ENCODE results near the gene EPB41.

The EPB41 gene

DNA sequence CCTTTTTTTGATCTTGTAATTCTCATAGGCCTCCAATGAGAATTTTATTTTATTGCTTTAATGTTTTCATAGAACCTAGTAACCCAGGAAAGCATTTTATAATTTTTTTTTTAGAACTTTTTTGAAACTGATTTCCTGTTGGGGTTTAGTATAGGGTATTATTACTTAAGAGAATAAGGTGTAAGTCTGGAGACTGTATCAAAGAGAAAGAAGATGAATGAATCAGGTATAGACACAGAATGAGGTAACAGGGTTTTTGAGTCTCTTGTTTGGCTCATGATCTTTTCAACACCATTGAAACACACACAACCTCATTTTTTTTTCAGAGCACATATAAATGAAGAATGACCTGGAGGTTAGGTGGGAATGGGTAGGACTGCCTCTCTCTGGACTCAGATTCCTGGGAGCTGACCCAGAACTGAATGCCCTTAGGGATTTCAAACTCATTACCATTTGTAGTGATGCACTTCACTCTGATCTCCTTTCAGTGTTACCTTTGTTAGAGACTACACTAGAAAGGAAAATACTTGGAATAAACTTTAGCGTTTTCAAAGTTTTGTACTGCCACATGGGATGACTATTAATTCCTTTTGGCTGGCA, 51.0 kb downstream of the EPB41 start (continued):
- TF ChIP-seq, protein P1, sequence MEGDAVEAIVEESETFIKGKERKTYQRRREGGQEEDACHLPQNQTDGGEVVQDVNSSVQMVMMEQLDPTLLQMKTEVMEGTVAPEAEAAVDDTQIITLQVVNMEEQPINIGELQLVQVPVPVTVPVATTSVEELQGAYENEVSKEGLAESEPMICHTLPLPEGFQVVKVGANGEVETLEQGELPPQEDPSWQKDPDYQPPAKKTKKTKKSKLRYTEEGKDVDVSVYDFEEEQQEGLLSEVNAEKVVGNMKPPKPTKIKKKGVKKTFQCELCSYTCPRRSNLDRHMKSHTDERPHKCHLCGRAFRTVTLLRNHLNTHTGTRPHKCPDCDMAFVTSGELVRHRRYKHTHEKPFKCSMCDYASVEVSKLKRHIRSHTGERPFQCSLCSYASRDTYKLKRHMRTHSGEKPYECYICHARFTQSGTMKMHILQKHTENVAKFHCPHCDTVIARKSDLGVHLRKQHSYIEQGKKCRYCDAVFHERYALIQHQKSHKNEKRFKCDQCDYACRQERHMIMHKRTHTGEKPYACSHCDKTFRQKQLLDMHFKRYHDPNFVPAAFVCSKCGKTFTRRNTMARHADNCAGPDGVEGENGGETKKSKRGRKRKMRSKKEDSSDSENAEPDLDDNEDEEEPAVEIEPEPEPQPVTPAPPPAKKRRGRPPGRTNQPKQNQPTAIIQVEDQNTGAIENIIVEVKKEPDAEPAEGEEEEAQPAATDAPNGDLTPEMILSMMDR (tag by site-specific recombination; IDR thresholded peaks at IDR 0.05): no peak

DNA sequence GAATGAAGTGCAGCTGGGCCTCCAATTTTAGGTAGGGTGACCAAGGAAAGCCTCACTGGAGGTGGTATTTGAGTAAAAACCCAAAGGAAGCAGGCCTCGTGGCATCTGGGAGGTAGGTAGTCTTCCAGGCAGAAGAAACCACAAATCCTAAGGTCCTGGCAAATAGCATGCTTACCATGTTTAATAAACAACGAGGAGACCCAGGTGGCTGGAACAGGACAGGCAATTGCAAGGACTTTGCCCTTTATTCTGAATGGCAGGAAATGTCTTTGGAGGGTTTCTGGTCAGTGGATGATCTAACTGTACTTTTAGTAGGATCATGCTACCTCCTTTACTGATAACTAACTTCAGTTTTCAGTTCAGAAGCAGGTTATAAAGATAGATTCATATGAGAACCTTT, 52.2 kb downstream of the EPB41 start:
- Histone ChIP-seq H3K4me3 (ENCODE audit: low read depth, low read length) (no peak overlapping the region), H3K36me3 (ENCODE audit: control insufficient read depth in 2 of 2, insufficient read depth in 1 of 2, low read length in 2 of 2) (no peaks in the 10 kb centered on the region), H3K27ac (ENCODE audit: extremely low read depth, low read depth, low read length) (no peak overlapping the region), H3K9me3 (ENCODE audit: control insufficient read depth, insufficient read depth, low read depth, low read length) (no peaks in the 10 kb centered on the region), H3K4me1 (ENCODE audit: control insufficient read depth, insufficient read depth, low read length) (no peaks in the 10 kb centered on the region)
- POLR2A ChIA-PET: no interaction called here
- CTCF ChIA-PET: no interaction called here
- TF ChIP-seq ZNF266 (tag by site-specific recombination; IDR thresholded peaks at IDR 0.05; ENCODE audit: low read depth) (no peak), ZNF366 (tag by site-specific recombination; conservative IDR thresholded peaks at IDR 0.05) (no peak), PRDM2 (tag by site-specific recombination; IDR thresholded peaks at IDR 0.05; ENCODE audit: borderline replicate concordance) (no peak), ZNF239 (tag by site-specific recombination; IDR thresholded peaks at IDR 0.05) (no peak), ZNF175 (tag by site-specific recombination; IDR thresholded peaks at IDR 0.05) (no peak), ZNF571 (tag by site-specific recombination; IDR thresholded peaks at IDR 0.05) (no peak), ZNF837 (tag by site-specific recombination; IDR thresholded peaks at IDR 0.05) (no peak), ZNF280C (tag by site-specific recombination; IDR thresholded peaks at IDR 0.05) (no peak), ZNF701 (tag by site-specific recombination; IDR thresholded peaks at IDR 0.05) (no peak), FEZF1 (tag by site-specific recombination; IDR thresholded peaks at IDR 0.05) (no peak), ZBTB7A (tag by site-specific recombination; IDR thresholded peaks at IDR 0.05; ENCODE audit: low read depth) (no peak), ZNF580 (tag by site-specific recombination; IDR thresholded peaks at IDR 0.05) (no peak), ZNF548 (tag by site-specific recombination; IDR thresholded peaks at IDR 0.05) (no peak)
- TF ChIP-seq, protein P2, sequence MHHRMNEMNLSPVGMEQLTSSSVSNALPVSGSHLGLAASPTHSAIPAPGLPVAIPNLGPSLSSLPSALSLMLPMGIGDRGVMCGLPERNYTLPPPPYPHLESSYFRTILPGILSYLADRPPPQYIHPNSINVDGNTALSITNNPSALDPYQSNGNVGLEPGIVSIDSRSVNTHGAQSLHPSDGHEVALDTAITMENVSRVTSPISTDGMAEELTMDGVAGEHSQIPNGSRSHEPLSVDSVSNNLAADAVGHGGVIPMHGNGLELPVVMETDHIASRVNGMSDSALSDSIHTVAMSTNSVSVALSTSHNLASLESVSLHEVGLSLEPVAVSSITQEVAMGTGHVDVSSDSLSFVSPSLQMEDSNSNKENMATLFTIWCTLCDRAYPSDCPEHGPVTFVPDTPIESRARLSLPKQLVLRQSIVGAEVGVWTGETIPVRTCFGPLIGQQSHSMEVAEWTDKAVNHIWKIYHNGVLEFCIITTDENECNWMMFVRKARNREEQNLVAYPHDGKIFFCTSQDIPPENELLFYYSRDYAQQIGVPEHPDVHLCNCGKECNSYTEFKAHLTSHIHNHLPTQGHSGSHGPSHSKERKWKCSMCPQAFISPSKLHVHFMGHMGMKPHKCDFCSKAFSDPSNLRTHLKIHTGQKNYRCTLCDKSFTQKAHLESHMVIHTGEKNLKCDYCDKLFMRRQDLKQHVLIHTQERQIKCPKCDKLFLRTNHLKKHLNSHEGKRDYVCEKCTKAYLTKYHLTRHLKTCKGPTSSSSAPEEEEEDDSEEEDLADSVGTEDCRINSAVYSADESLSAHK (tag by site-specific recombination; IDR thresholded peaks at IDR 0.05): no peak
